A549 (cell line): ENCODE results near the gene MED13L. TPM values are rescaled to one million over a fixed set of nuclear protein-coding genes. Genes with fewer than 3 reads are reported as not detected.
A peak's percentile ranks its signal among the peaks of the same experiment; 100 is the strongest.

Source experiments
- ATAC-seq, 2 experiments: fragments of 200-7000 bp in 1 of 2; fragments of >200 bp in 1 of 2; cut with Nextera tagmentation in 1 of 2; cut with Tn5 transposase in 1 of 2; 3 replicates each; pipeline versions ENCODE4 v1.8.0 to v1.9.1; 2018 to 2020; ENCODE audit warnings: mild to moderate bottlenecking in 1 of 2, moderate library complexity in 1 of 2
- CTCF ChIA-PET: fragments of 300-600 bp; sonication (Branson Sonifier 250); formaldehyde crosslinking; extraction: SDS; loops from one replicate; lab custom pipeline; 2021; ENCODE audit warnings: antibody characterized with exemption, inconsistent platforms; lab: Yijun Ruan, JAX
- POLR2A ChIA-PET: fragments of 350-600 bp; formaldehyde crosslinking; extraction: SDS; loops from one replicate; lab custom pipeline; 2021; ENCODE audit warnings: antibody characterized with exemption, inconsistent platforms; lab: Yijun Ruan, JAX
- DNase-seq, 2 experiments: peaks; one replicate each; pipeline versions ENCODE4 v3.0.0 to v3.0.0-alpha.2; 2011 to 2016; ENCODE audit warnings: low read depth in 1 of 2, low spot score in 1 of 2
- FAIRE-seq: peaks from 2 replicates; lab custom pipeline; 2011; peaks lifted over from hg19 to GRCh38; lab: Jason Lieb, UNC
- H3K27ac ChIP-seq, 2 experiments: fragments of >200 bp; sonication (Bioruptor Twin); formaldehyde crosslinking; 3 replicates each; pipeline ENCODE4 v1.5.1; 2016 to 2017
- H3K4me1 ChIP-seq: fragments of >200 bp; sonication (Bioruptor Twin); formaldehyde crosslinking; 3 replicates; pipeline ENCODE4 v1.6.1; 2016
- H3K4me2 ChIP-seq: fragments of >200 bp; sonication (Bioruptor Twin); formaldehyde crosslinking; 3 replicates; pipeline ENCODE4 v1.6.1; 2016
- H3K4me3 ChIP-seq: fragments of >200 bp; sonication (Bioruptor Twin); formaldehyde crosslinking; 3 replicates; pipeline ENCODE4 v1.5.1; 2016
- H3K9me3 ChIP-seq: fragments of >200 bp; sonication (Bioruptor Twin); formaldehyde crosslinking; 3 replicates; pipeline ENCODE4 v1.6.1; 2016
- E2F6 ChIP-seq: IDR thresholded peaks from 2 replicates; pipeline ENCODE4 v1.6.1; 2012; ENCODE audit warnings: low read depth, borderline replicate concordance
- EP300 ChIP-seq, 2 experiments: fragments of >200 bp; sonication (Bioruptor Twin); formaldehyde crosslinking; IDR thresholded peaks; 2 replicates in 1 of 2; 3 replicates in 1 of 2; pipeline ENCODE4 v1.6.1; 2016 to 2017
- ESRRA ChIP-seq: fragments of 150-350 bp; IDR thresholded peaks from 2 replicates; pipeline ENCODE4 v1.6.1; 2014; ENCODE audit warnings: mild to moderate bottlenecking, low read length, borderline replicate concordance
- FOXS1 ChIP-seq: fragments of 250-450 bp; sonication (Bioruptor Pico); IDR thresholded peaks from 2 replicates; pipeline ENCODE4 v1.5.0; 2020; ENCODE audit warnings: mild to moderate bottlenecking, moderate library complexity
- GATA3 ChIP-seq: IDR thresholded peaks from 2 replicates; pipeline ENCODE4 v1.6.1; 2012; ENCODE audit warnings: borderline replicate concordance
- HEYL ChIP-seq: fragments of 250-450 bp; sonication (Bioruptor Pico); IDR thresholded peaks from 2 replicates; pipeline ENCODE4 v1.8.0; 2021; ENCODE audit warnings: mild to moderate bottlenecking, moderate library complexity
- HOXB5 ChIP-seq: fragments of 250-450 bp; sonication (Bioruptor Pico); IDR thresholded peaks from 2 replicates; pipeline ENCODE4 v1.5.0; 2020; ENCODE audit warnings: mild to moderate bottlenecking, moderate library complexity
- JUN ChIP-seq, 2 experiments: fragments of >200 bp; sonication (Bioruptor Twin); formaldehyde crosslinking; IDR thresholded peaks; 2 replicates in 1 of 2; 3 replicates in 1 of 2; pipeline ENCODE4 v1.6.1; 2016 to 2017
- JUNB ChIP-seq: fragments of >200 bp; sonication (Bioruptor Twin); formaldehyde crosslinking; IDR thresholded peaks from 2 replicates; pipeline ENCODE4 v1.6.1; 2016
- KDM1A ChIP-seq: fragments of 200-600 bp; sonication (generic); IDR thresholded peaks from 2 replicates; pipeline ENCODE4 v1.6.1; 2016; ENCODE audit warnings: low read depth, mild to moderate bottlenecking
- KDM5A ChIP-seq: fragments of 200-600 bp; sonication (generic); IDR thresholded peaks from 2 replicates; pipeline ENCODE4 v1.6.1; 2016; ENCODE audit warnings: antibody characterized with exemption, mild to moderate bottlenecking
- MAFK ChIP-seq: fragments of 450-650 bp; IDR thresholded peaks from 2 replicates; pipeline ENCODE4 v1.6.1; 2014; ENCODE audit not compliant: partially characterized antibody
- MAX ChIP-seq: IDR thresholded peaks from 2 replicates; pipeline ENCODE4 v1.6.1; 2012
- MYC ChIP-seq: IDR thresholded peaks from 2 replicates; pipeline ENCODE4 v1.6.1; 2012; ENCODE audit warnings: mild to moderate bottlenecking, inconsistent platforms, low read length, improper control_type of control experiment, borderline replicate concordance
- REST ChIP-seq: fragments of 200-600 bp; sonication (generic); IDR thresholded peaks from 2 replicates; pipeline ENCODE4 v1.6.1; 2016; ENCODE audit warnings: antibody characterized with exemption, mild to moderate bottlenecking, moderate library complexity
- SMC3 ChIP-seq: fragments of >200 bp; sonication (Bioruptor Twin); formaldehyde crosslinking; IDR thresholded peaks from 3 replicates; pipeline ENCODE4 v1.6.1; 2018; ENCODE audit warnings: inconsistent platforms
- TFCP2L1 ChIP-seq: fragments of 250-450 bp; sonication (Bioruptor Pico); IDR thresholded peaks from 2 replicates; pipeline ENCODE4 v1.5.0; 2021; ENCODE audit warnings: mild to moderate bottlenecking
- WGBS: methylation state at CpG from one replicate; pipeline ENCODE4 v1.1.6; 2017; ENCODE audit errors: missing lambda C conversion rate; 5-methylcytosine and 5-hydroxymethylcytosine counted together
- polyA plus RNA-seq, 4 experiments: library from polyadenylated mRNA; depleted of rRNA in 3 of 4; stranded (reverse); fragments of >200 nt; fragmentation: RNase III in 1 of 4; extraction: RNeasy Plus Mini Kit Qiagen cat#74134 plus additional on column Dnase treatment in 1 of 4; gene quantifications; 2 replicates in 3 of 4; 3 replicates in 1 of 4; pipeline ENCODE4 v1.2.3, GENCODE V29; 2011 to 2017

The MED13L gene
- polyA plus RNA-seq, 2 of the 4 experiments (the other 2 are of a cell fraction): 23.2 to 134 TPM

GRCh38 chr12:116131176-116131575, 146.3 kb downstream of the MED13L start:
- ChIA-PET POLR2A (no interaction called here), CTCF (interaction anchor here (0.6 to 2.9 kb wide), 4 partner anchors 10 to 578 kb away, joined by 3 to 11 read pairs (median 6); no protein-coding TSS in a partner anchor)
- H3K9me3 ChIP-seq: no peaks in the 10 kb centered on the region
- TF ChIP-seq REST: no peak
- TF ChIP-seq MAFK: peak; percentile 24
- FAIRE-seq (no peak), DNase-seq (no peak), ATAC-seq (no peak)
- 91% methylated on average over 3 of the region's 3 CpGs for WGBS
- H3K27ac ChIP-seq: no peak overlapping the region
- peaks cover 81% of the 10 kb centered on the region for H3K4me1 ChIP-seq
- no peak overlapping the region for H3K4me3 ChIP-seq
- peak overlapping the region; percentile 23; the same call in 1 of the 3 replicates for H3K4me2 ChIP-seq

- Histone ChIP-seq H3K4me3 (no peak overlapping the region), H3K27ac (no peak overlapping the region), H3K4me2 (peak overlapping the region; percentile 23; the same call in 2 of the 3 replicates), H3K9me3 (no peaks in the 10 kb centered on the region), H3K4me1 (peaks cover 81% of the 10 kb centered on the region)
- POLR2A ChIA-PET: interaction anchor here (0.6 kb wide), 1 partner anchor 163 kb away, joined by 5 read pairs; no protein-coding TSS in a partner anchor
- TF ChIP-seq GATA3 (peak; percentile 23; the same call in 1 of the 2 replicates), ESRRA (no peak)
- DNase-seq (no peak), ATAC-seq (no peak; a peak in 1 of 6 replicates), FAIRE-seq (no peak)
- CTCF ChIA-PET: interaction anchor here (0.6 to 2.9 kb wide), 7 partner anchors 11 to 579 kb away, joined by 3 to 11 read pairs (median 3); no protein-coding TSS in a partner anchor
- WGBS: 78% methylated on average over 1 of the region's 1 CpG
These were observed 147.1 kb downstream of the MED13L start for GRCh38 chr12:116130431-116130830.

- H3K9me3 ChIP-seq: no peaks in the 10 kb centered on the region
- ChIA-PET CTCF (interaction anchor here (0.6 to 2.1 kb wide), 2 partner anchors 12 to 124 kb away, joined by 3 to 5 read pairs; no protein-coding TSS in a partner anchor), POLR2A (no interaction called here)
- H3K27ac ChIP-seq: no peak overlapping the region
- FAIRE-seq: no peak
- no peak for DNase-seq
- peak; percentile 89 for TF ChIP-seq MAFK
- no peak for TF ChIP-seq JUNB
- H3K4me1 ChIP-seq: peaks cover 81% of the 10 kb centered on the region
- WGBS: 71% methylated on average over 1 of the region's 1 CpG
- no peak overlapping the region for H3K4me3 ChIP-seq
- H3K4me2 ChIP-seq: no peak overlapping the region
- ATAC-seq: no peak
These were observed 148.7 kb downstream of the MED13L start for GRCh38 chr12:116128779-116129178.

GRCh38 chr12:116127859-116128258, 149.6 kb downstream of the MED13L start:
- no peak for ATAC-seq
- H3K4me2 ChIP-seq: no peak overlapping the region; the same call in 2 of the 3 replicates
- POLR2A ChIA-PET: no interaction called here
- TF ChIP-seq MAFK (no peak), JUN (IDR thresholded peaks at IDR 0.05) (no peak), HEYL (no peak), E2F6 (no peak), SMC3 (no peak), HOXB5 (no peak), KDM5A (no peak), MYC (no peak), GATA3 (no peak), FOXS1 (CRISPR knock-in tag) (no peak), EP300 (IDR thresholded peaks at IDR 0.05) (no peak), MAX (no peak), KDM1A (no peak), TFCP2L1 (no peak)
- TF ChIP-seq, all 56 proteins: peak for 0
- CTCF ChIA-PET: interaction anchor here (0.7 to 2.1 kb wide), 4 partner anchors 9 to 97 kb away, joined by 3 to 7 read pairs (median 4); no protein-coding TSS in a partner anchor
- 73% methylated on average over 2 of the region's 2 CpGs for WGBS
- Histone ChIP-seq H3K9me3 (no peaks in the 10 kb centered on the region), H3K4me1 (peaks cover 81% of the 10 kb centered on the region), H3K27ac (0 out of 6 replicates have a peak overlapping the region, but pooled peaks of 1 of the 2 experiments have one; percentile 15), H3K4me3 (no peak overlapping the region)
- no peak for FAIRE-seq
- no peak for DNase-seq
